HEK293 (cell line): ENCODE measurements around the gene SLC8A1.

Source experiments
- CTCF ChIP-seq: fragments of 450-650 bp; formaldehyde crosslinking; IDR thresholded peaks from 2 replicates; pipeline ENCODE4 v1.5.1; 2016; ENCODE audit warnings: missing biosample characterization, missing genetic modification characterization
- ZNF280D ChIP-seq: fragments of 450-650 bp; formaldehyde crosslinking; IDR thresholded peaks from 2 replicates; pipeline ENCODE4 v1.5.1; 2016; ENCODE audit warnings: missing biosample characterization, missing genetic modification characterization
- ZNF37A ChIP-seq: fragments of 450-650 bp; IDR thresholded peaks from 2 replicates; pipeline ENCODE4 v1.5.1; 2018; ENCODE audit warnings: missing biosample characterization, missing genetic modification characterization
- ZNF76 ChIP-seq: fragments of 450-650 bp; formaldehyde crosslinking; IDR thresholded peaks from 2 replicates; pipeline ENCODE4; 2016; ENCODE audit warnings: low read depth, missing biosample characterization, missing genetic modification characterization, borderline replicate concordance

- no peak for TF ChIP-seq ZNF280D (tag by site-specific recombination)
- no peak for TF ChIP-seq ZNF37A (tag by site-specific recombination)
- no peak for TF ChIP-seq ZNF76 (tag by site-specific recombination)
- no peak for TF ChIP-seq CTCF
These were observed 5.9 kb upstream of the SLC8A1 start for GRCh38 chr2:40457837-40458236.
